Measurements from ENCODE around the gene GADD45B. TPM values are rescaled to one million over a fixed set of nuclear protein-coding genes. Genes with fewer than 3 reads are reported as not detected.

The GADD45B gene
- polyA plus RNA-seq, 1 donor from 2014 or later, result not detected

DNA sequence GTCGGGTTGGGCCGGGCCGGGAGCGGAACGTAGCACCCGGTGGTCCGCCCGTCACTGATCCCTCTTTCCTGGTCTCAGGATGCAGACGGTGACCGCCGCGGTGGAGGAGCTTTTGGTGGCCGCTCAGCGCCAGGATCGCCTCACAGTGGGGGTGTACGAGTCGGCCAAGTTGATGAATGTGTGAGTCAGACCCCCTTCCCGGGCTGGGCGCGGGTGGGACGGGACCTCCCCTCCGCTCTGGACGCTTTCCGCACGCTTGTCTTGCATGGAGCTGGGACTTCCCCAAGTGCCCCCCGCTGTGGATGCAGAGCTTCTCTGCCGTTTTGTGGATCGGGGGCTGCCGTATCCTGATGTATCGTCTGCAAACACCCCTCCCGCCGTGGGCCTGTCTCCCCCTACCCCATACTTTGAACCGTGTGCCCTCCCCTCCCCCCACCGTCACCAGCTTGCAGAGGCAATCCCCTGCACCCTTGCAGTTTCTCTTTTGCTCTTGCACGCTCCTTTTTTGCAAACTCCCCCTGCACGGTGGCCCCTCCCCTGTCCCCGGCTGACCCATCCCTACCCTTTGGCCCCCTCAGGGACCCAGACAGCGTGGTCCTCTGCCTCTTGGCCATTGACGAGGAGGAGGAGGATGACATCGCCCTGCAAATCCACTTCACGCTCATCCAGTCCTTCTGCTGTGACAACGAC lies 669 bp downstream of the GADD45B start:
- Histone ChIP-seq H3K36me3 (ENCODE audit: insufficient read depth, low read length) (no peaks in the 10 kb centered on the region), H3K9ac (ENCODE audit: low read length) (peak overlapping the region; percentile 43), H3K27ac (ENCODE audit: low read length) (no peak overlapping the region), H4K20me1 (ENCODE audit: insufficient read depth) (no peaks in the 10 kb centered on the region), H3K27me3 (ENCODE audit: insufficient read depth, low read depth, low read length) (peaks cover 62% of the 10 kb centered on the region), H3K79me2 (replicated peaks; ENCODE audit: insufficient read depth, low read length) (no peaks in the 10 kb centered on the region), H3F3A (ENCODE audit: insufficient read depth, low read length, poor library complexity, severe bottlenecking) (no peaks in the 10 kb centered on the region), H3K4me2 (ENCODE audit: low read length) (peak overlapping the region; percentile 71), H3K9me3 (ENCODE audit: low read length) (no peaks in the 10 kb centered on the region), H3K9me2 (ENCODE audit: insufficient read depth, low read length) (no peaks in the 10 kb centered on the region), H2AFZ (ENCODE audit: low read depth, low read length) (no peak overlapping the region), H3K4me3 (ENCODE audit: low read length) (peak overlapping the region; percentile 72)
- no peak for TF ChIP-seq MXI1 (conservative IDR thresholded peaks at IDR 0.05; ENCODE audit: poor library complexity, severe bottlenecking)
- no peak for TF ChIP-seq EZH2 (IDR thresholded peaks at IDR 0.05; ENCODE audit: borderline replicate concordance, insufficient read depth, low read length, poor library complexity, severe bottlenecking)
- no peak for TF ChIP-seq TAF1 (IDR thresholded peaks at IDR 0.05; ENCODE audit: low read depth)
- no peak for TF ChIP-seq EP300 (conservative IDR thresholded peaks at IDR 0.05; ENCODE audit: poor library complexity, severe bottlenecking)
- TF ChIP-seq SMC3 (conservative IDR thresholded peaks at IDR 0.05; ENCODE audit: poor library complexity), result no peak
- TF ChIP-seq, protein P1, sequence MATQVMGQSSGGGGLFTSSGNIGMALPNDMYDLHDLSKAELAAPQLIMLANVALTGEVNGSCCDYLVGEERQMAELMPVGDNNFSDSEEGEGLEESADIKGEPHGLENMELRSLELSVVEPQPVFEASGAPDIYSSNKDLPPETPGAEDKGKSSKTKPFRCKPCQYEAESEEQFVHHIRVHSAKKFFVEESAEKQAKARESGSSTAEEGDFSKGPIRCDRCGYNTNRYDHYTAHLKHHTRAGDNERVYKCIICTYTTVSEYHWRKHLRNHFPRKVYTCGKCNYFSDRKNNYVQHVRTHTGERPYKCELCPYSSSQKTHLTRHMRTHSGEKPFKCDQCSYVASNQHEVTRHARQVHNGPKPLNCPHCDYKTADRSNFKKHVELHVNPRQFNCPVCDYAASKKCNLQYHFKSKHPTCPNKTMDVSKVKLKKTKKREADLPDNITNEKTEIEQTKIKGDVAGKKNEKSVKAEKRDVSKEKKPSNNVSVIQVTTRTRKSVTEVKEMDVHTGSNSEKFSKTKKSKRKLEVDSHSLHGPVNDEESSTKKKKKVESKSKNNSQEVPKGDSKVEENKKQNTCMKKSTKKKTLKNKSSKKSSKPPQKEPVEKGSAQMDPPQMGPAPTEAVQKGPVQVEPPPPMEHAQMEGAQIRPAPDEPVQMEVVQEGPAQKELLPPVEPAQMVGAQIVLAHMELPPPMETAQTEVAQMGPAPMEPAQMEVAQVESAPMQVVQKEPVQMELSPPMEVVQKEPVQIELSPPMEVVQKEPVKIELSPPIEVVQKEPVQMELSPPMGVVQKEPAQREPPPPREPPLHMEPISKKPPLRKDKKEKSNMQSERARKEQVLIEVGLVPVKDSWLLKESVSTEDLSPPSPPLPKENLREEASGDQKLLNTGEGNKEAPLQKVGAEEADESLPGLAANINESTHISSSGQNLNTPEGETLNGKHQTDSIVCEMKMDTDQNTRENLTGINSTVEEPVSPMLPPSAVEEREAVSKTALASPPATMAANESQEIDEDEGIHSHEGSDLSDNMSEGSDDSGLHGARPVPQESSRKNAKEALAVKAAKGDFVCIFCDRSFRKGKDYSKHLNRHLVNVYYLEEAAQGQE (IDR thresholded peaks at IDR 0.05; ENCODE audit: borderline replicate concordance), result no peak
- TF ChIP-seq RAD21 (conservative IDR thresholded peaks at IDR 0.05), result no peak
- TF ChIP-seq, protein P2, sequence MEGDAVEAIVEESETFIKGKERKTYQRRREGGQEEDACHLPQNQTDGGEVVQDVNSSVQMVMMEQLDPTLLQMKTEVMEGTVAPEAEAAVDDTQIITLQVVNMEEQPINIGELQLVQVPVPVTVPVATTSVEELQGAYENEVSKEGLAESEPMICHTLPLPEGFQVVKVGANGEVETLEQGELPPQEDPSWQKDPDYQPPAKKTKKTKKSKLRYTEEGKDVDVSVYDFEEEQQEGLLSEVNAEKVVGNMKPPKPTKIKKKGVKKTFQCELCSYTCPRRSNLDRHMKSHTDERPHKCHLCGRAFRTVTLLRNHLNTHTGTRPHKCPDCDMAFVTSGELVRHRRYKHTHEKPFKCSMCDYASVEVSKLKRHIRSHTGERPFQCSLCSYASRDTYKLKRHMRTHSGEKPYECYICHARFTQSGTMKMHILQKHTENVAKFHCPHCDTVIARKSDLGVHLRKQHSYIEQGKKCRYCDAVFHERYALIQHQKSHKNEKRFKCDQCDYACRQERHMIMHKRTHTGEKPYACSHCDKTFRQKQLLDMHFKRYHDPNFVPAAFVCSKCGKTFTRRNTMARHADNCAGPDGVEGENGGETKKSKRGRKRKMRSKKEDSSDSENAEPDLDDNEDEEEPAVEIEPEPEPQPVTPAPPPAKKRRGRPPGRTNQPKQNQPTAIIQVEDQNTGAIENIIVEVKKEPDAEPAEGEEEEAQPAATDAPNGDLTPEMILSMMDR (IDR thresholded peaks at IDR 0.05; ENCODE audit: poor library complexity, severe bottlenecking), result no peak
- TF ChIP-seq POLR2AphosphoS5 (IDR thresholded peaks at IDR 0.05), result no peak

DNA sequence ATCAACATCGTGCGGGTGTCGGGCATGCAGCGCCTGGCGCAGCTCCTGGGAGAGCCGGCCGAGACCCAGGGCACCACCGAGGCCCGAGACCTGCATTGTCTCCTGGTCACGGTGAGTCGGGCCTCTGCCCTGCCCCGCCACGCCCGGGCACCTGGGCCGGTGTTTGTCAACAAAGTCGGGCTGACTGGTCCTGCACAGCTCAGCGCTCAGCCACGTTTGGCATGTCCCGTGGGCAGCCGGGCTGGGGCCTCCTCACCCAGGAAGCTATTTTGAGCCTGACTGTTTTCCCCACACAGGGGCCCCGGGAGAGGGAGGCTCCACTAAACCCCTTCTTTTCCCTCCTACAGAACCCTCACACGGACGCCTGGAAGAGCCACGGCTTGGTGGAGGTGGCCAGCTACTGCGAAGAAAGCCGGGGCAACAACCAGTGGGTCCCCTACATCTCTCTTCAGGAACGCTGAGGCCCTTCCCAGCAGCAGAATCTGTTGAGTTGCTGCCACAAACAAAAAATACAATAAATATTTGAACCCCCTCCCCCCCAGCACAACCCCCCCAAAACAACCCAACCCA lies 1.3 kb downstream of the GADD45B start:
- H3K27me3 ChIP-seq (ENCODE audit: insufficient read depth, low read depth, low read length), result peaks cover 62% of the 10 kb centered on the region
- H3K9me2 ChIP-seq (ENCODE audit: insufficient read depth, low read length), result no peaks in the 10 kb centered on the region
- H2AFZ ChIP-seq (ENCODE audit: low read depth, low read length), result no peak overlapping the region
- H3K27ac ChIP-seq (ENCODE audit: low read length), result no peak overlapping the region
- H4K20me1 ChIP-seq (ENCODE audit: insufficient read depth), result no peaks in the 10 kb centered on the region
- peak overlapping the region; percentile 72 for H3K4me3 ChIP-seq (ENCODE audit: low read length)
- no peaks in the 10 kb centered on the region for H3K79me2 ChIP-seq (replicated peaks; ENCODE audit: insufficient read depth, low read length)
- H3K9me3 ChIP-seq (ENCODE audit: low read length), result no peaks in the 10 kb centered on the region
- TF ChIP-seq TAF1 (IDR thresholded peaks at IDR 0.05; ENCODE audit: low read depth) (no peak), EP300 (conservative IDR thresholded peaks at IDR 0.05; ENCODE audit: poor library complexity, severe bottlenecking) (no peak)
- TF ChIP-seq, protein P1 (IDR thresholded peaks at IDR 0.05; ENCODE audit: borderline replicate concordance), result no peak
- TF ChIP-seq, protein P2 (IDR thresholded peaks at IDR 0.05; ENCODE audit: poor library complexity, severe bottlenecking), result no peak
- H3F3A ChIP-seq (ENCODE audit: insufficient read depth, low read length, poor library complexity, severe bottlenecking), result no peaks in the 10 kb centered on the region
- no peak overlapping the region for H3K9ac ChIP-seq (ENCODE audit: low read length)
- H3K4me2 ChIP-seq (ENCODE audit: low read length), result no peak overlapping the region
- no peaks in the 10 kb centered on the region for H3K36me3 ChIP-seq (ENCODE audit: insufficient read depth, low read length)

All from neural cell (in vitro differentiated cells).